ENCODE data around the gene UGT1A9.

The UGT1A9 gene

GRCh38 chr2:233821196-233821595, 149.5 kb downstream of the UGT1A9 start:
- Histone ChIP-seq H4K20me1 (ENCODE audit: low read depth, low read length) (no peaks in the 10 kb centered on the region), H3K27ac (ENCODE audit: low read depth, low read length) (no peak overlapping the region), H2AFZ (ENCODE audit: low read depth, low read length, severe bottlenecking) (no peak overlapping the region), H3K4me2 (ENCODE audit: low read depth, low read length, poor library complexity, severe bottlenecking) (no peak overlapping the region), H3K79me2 (ENCODE audit: insufficient read depth, low read length) (no peaks in the 10 kb centered on the region), H3K9me3 (ENCODE audit: insufficient read depth, low read length) (no peaks in the 10 kb centered on the region), H3F3A (ENCODE audit: insufficient read depth) (no peaks in the 10 kb centered on the region), H3K27me3 (ENCODE audit: low read length) (no peaks in the 10 kb centered on the region), H3K4me3 (ENCODE audit: insufficient read depth, low read length, poor library complexity, severe bottlenecking) (no peak overlapping the region), H3K36me3 (ENCODE audit: low read length) (no peaks in the 10 kb centered on the region), H3K9me2 (replicated peaks; ENCODE audit: insufficient read depth, low read length) (no peaks in the 10 kb centered on the region), H3K9ac (ENCODE audit: low read length) (no peak overlapping the region)
- TF ChIP-seq EZH2phosphoT487 (conservative IDR thresholded peaks at IDR 0.05; ENCODE audit: low read length): no peak
- no peak for TF ChIP-seq CTCF (IDR thresholded peaks at IDR 0.05; ENCODE audit: insufficient read depth, low read length, poor library complexity, severe bottlenecking)

- Histone ChIP-seq H4K20me1 (ENCODE audit: low read depth, low read length) (no peaks in the 10 kb centered on the region), H3F3A (ENCODE audit: insufficient read depth) (no peaks in the 10 kb centered on the region), H3K27ac (ENCODE audit: low read depth, low read length) (no peak overlapping the region), H3K9me2 (replicated peaks; ENCODE audit: insufficient read depth, low read length) (no peaks in the 10 kb centered on the region), H3K27me3 (ENCODE audit: low read length) (no peaks in the 10 kb centered on the region), H3K4me3 (ENCODE audit: insufficient read depth, low read length, poor library complexity, severe bottlenecking) (no peak overlapping the region), H3K9ac (ENCODE audit: low read length) (no peak overlapping the region), H3K9me3 (ENCODE audit: insufficient read depth, low read length) (no peaks in the 10 kb centered on the region), H3K4me2 (ENCODE audit: low read depth, low read length, poor library complexity, severe bottlenecking) (no peak overlapping the region), H2AFZ (ENCODE audit: low read depth, low read length, severe bottlenecking) (no peak overlapping the region), H3K79me2 (ENCODE audit: insufficient read depth, low read length) (no peaks in the 10 kb centered on the region), H3K36me3 (ENCODE audit: low read length) (no peaks in the 10 kb centered on the region)
- TF ChIP-seq CTCF (IDR thresholded peaks at IDR 0.05; ENCODE audit: insufficient read depth, low read length, poor library complexity, severe bottlenecking) (no peak), EZH2phosphoT487 (conservative IDR thresholded peaks at IDR 0.05; ENCODE audit: low read length) (no peak)
Measured at GRCh38 chr2:233821709-233822100, 150.0 kb downstream of the UGT1A9 start.

- no peak overlapping the region for H3K4me2 ChIP-seq (ENCODE audit: low read depth, low read length, poor library complexity, severe bottlenecking)
- no peak overlapping the region for H3K27ac ChIP-seq (ENCODE audit: low read depth, low read length)
- no peak overlapping the region for H3K4me3 ChIP-seq (ENCODE audit: insufficient read depth, low read length, poor library complexity, severe bottlenecking)
- no peaks in the 10 kb centered on the region for H3K27me3 ChIP-seq (ENCODE audit: low read length)
- no peaks in the 10 kb centered on the region for H3K36me3 ChIP-seq (ENCODE audit: low read length)
- no peaks in the 10 kb centered on the region for H3F3A ChIP-seq (ENCODE audit: insufficient read depth)
- H2AFZ ChIP-seq (ENCODE audit: low read depth, low read length, severe bottlenecking): no peak overlapping the region
- no peaks in the 10 kb centered on the region for H3K9me2 ChIP-seq (replicated peaks; ENCODE audit: insufficient read depth, low read length)
- no peak for TF ChIP-seq EZH2phosphoT487 (conservative IDR thresholded peaks at IDR 0.05; ENCODE audit: low read length)
- no peak for TF ChIP-seq CTCF (IDR thresholded peaks at IDR 0.05; ENCODE audit: insufficient read depth, low read length, poor library complexity, severe bottlenecking)
- no peaks in the 10 kb centered on the region for H3K79me2 ChIP-seq (ENCODE audit: insufficient read depth, low read length)
- no peaks in the 10 kb centered on the region for H4K20me1 ChIP-seq (ENCODE audit: low read depth, low read length)
- H3K9me3 ChIP-seq (ENCODE audit: insufficient read depth, low read length): no peaks in the 10 kb centered on the region
- H3K9ac ChIP-seq (ENCODE audit: low read length): no peak overlapping the region
Measured at GRCh38 chr2:233822101-233822771, 150.5 kb downstream of the UGT1A9 start.

Measured in SU-DHL-6 (cell line).